H9 (cell line): Measurements from ENCODE around the gene CTXND2. TPM values are rescaled to one million over a fixed set of nuclear protein-coding genes. Genes with fewer than 3 reads are reported as not detected.
"Not testable (repeated sequence)": the region's sequence is repeated elsewhere in the genome, so short reads cannot be mapped to it uniquely, and the experiment has no call there.

Experiments
- DNase-seq: peaks from one replicate; pipeline ENCODE4 v3.0.0-alpha.2; 2017
- H2AFZ ChIP-seq: one replicate; pipeline ENCODE4 v1.6.1; 2013; ENCODE audit warnings: mild to moderate bottlenecking, low read length, control low read depth, moderate library complexity
- H2AK5ac ChIP-seq: 2 replicates; pipeline ENCODE4 v1.6.1; 2013; ENCODE audit warnings: low read length, control low read depth, mixed read lengths; ENCODE audit not compliant: insufficient read length
- H2BK120ac ChIP-seq: one replicate; pipeline ENCODE4 v1.6.1; 2013; ENCODE audit warnings: low read depth, mild to moderate bottlenecking, low read length, control low read depth, inconsistent platforms; ENCODE audit not compliant: poor library complexity, severe bottlenecking
- H2BK12ac ChIP-seq: 2 replicates; pipeline ENCODE4 v1.6.1; 2013; ENCODE audit warnings: low read length, control low read depth, mixed read lengths, low read depth; ENCODE audit not compliant: insufficient read length
- H2BK15ac ChIP-seq: 2 replicates; pipeline ENCODE4 v1.6.1; 2013; ENCODE audit warnings: low read depth, low read length, control low read depth
- H2BK20ac ChIP-seq: one replicate; pipeline ENCODE4 v1.6.1; 2013; ENCODE audit warnings: low read depth, mild to moderate bottlenecking, low read length, control low read depth, inconsistent platforms; ENCODE audit not compliant: poor library complexity, severe bottlenecking
- H2BK5ac ChIP-seq: 2 replicates; pipeline ENCODE4 v1.6.1; 2013; ENCODE audit warnings: low read length, control low read depth, mixed read lengths; ENCODE audit not compliant: insufficient read length
- H3K14ac ChIP-seq: 2 replicates; pipeline ENCODE4 v1.6.1; 2013; ENCODE audit warnings: low read length, control low read depth; ENCODE audit not compliant: insufficient read depth
- H3K18ac ChIP-seq: 2 replicates; pipeline ENCODE4 v1.6.1; 2013; ENCODE audit warnings: low read depth, mild to moderate bottlenecking, mixed read lengths, low read length, control low read depth; ENCODE audit not compliant: insufficient read length
- H3K23ac ChIP-seq: 2 replicates; pipeline ENCODE4 v1.6.1; 2013; ENCODE audit warnings: low read length, control low read depth, mixed read lengths, low read depth; ENCODE audit not compliant: insufficient read length
- H3K23me2 ChIP-seq: 2 replicates; pipeline ENCODE4 v1.6.1; 2013; ENCODE audit warnings: low read depth, mild to moderate bottlenecking, mixed read lengths, low read length, control low read depth; ENCODE audit not compliant: insufficient read length, poor library complexity, severe bottlenecking
- H3K27ac ChIP-seq: 2 replicates; pipeline ENCODE4 v1.5.1; 2013; ENCODE audit warnings: low read length, control low read depth, mixed read lengths, low read depth; ENCODE audit not compliant: insufficient read length
- H3K27me3 ChIP-seq: 2 replicates; pipeline ENCODE4 v1.6.1; 2013; ENCODE audit warnings: low read length, control low read depth, inconsistent platforms; ENCODE audit not compliant: insufficient read depth
- H3K4ac ChIP-seq: 2 replicates; pipeline ENCODE4 v1.6.1; 2013; ENCODE audit warnings: low read depth, mild to moderate bottlenecking, control low read depth, inconsistent platforms, low read length, moderate library complexity
- H3K4me1 ChIP-seq: 2 replicates; pipeline ENCODE4 v1.6.1; 2013; ENCODE audit warnings: low read length, control low read depth, inconsistent platforms; ENCODE audit not compliant: insufficient read depth
- H3K4me2 ChIP-seq: 2 replicates; pipeline ENCODE4 v1.6.1; 2013; ENCODE audit warnings: low read length, control low read depth, mixed read lengths; ENCODE audit not compliant: insufficient read length, insufficient read depth
- H3K56ac ChIP-seq: 2 replicates; pipeline ENCODE4 v1.6.1; 2013; ENCODE audit warnings: low read depth, mild to moderate bottlenecking, mixed read lengths, low read length, control low read depth; ENCODE audit not compliant: insufficient read length
- H3K79me1 ChIP-seq: 2 replicates; pipeline ENCODE4 v1.6.1; 2013; ENCODE audit warnings: low read depth, mild to moderate bottlenecking, moderate library complexity, low read length, control low read depth, inconsistent platforms; ENCODE audit not compliant: insufficient read depth, poor library complexity, severe bottlenecking
- H3K79me2 ChIP-seq: 2 replicates; pipeline ENCODE4 v1.6.1; 2013; ENCODE audit warnings: low read length, control low read depth, inconsistent platforms; ENCODE audit not compliant: insufficient read depth
- H3K9ac ChIP-seq: 2 replicates; pipeline ENCODE4 v1.6.1; 2013; ENCODE audit warnings: low read length, control low read depth, mixed read lengths; ENCODE audit not compliant: insufficient read length; ENCODE audit errors: extremely low read depth
- H3K9me3 ChIP-seq: one replicate; pipeline ENCODE4 v1.6.1; 2013; ENCODE audit warnings: low read depth, low read length, inconsistent platforms; ENCODE audit not compliant: control insufficient read depth
- H3T11ph ChIP-seq: one replicate; pipeline ENCODE4 v1.6.1; 2013; ENCODE audit warnings: mild to moderate bottlenecking, low read length, control low read depth, inconsistent platforms
- H4K20me1 ChIP-seq: one replicate; pipeline ENCODE4 v1.6.1; 2013; ENCODE audit not compliant: control insufficient read depth, insufficient read length, insufficient read depth
- H4K5ac ChIP-seq: 2 replicates; pipeline ENCODE4 v1.6.1; 2013; ENCODE audit warnings: low read depth, mild to moderate bottlenecking, mixed read lengths, low read length, control low read depth; ENCODE audit not compliant: insufficient read length
- H4K8ac ChIP-seq: replicated peaks from 2 replicates; pipeline ENCODE4 v1.6.1; 2013; ENCODE audit warnings: low read length, control low read depth, mixed read lengths, low read depth; ENCODE audit not compliant: insufficient read length
- H4K91ac ChIP-seq: 2 replicates; pipeline ENCODE4 v1.6.1; 2013; ENCODE audit warnings: low read depth, mild to moderate bottlenecking, moderate library complexity, mixed read lengths, low read length, control low read depth; ENCODE audit not compliant: insufficient read length
- H3K27ac Mint-ChIP-seq, 3 experiments: 2 replicates in 2 of 3; 3 replicates in 1 of 3; pipeline ENCODE4 v1.8.0; 2020 to 2021; ENCODE audit warnings: mixed read lengths in 3 of 3, mild to moderate bottlenecking in 1 of 3, moderate library complexity in 1 of 3
- H3K27me3 Mint-ChIP-seq: 2 replicates; pipeline ENCODE4 v1.8.0; 2021; ENCODE audit warnings: low read depth, mild to moderate bottlenecking, moderate library complexity, mixed read lengths
- H3K36me3 Mint-ChIP-seq, 3 experiments: 2 replicates in 2 of 3; 3 replicates in 1 of 3; pipeline ENCODE4 v1.8.0; 2020 to 2021; ENCODE audit warnings: low read depth in 3 of 3, mixed read lengths in 3 of 3; ENCODE audit not compliant: insufficient read depth in 1 of 3
- H3K4me1 Mint-ChIP-seq, 2 experiments: 2 replicates each; pipeline ENCODE4 v1.8.0; 2020; ENCODE audit warnings: mixed read lengths in 2 of 2
- H3K4me3 Mint-ChIP-seq, 2 experiments: 2 replicates in 1 of 2; 3 replicates in 1 of 2; pipeline ENCODE4 v1.8.0; 2020 to 2021; ENCODE audit warnings: mild to moderate bottlenecking in 2 of 2, mixed read lengths in 2 of 2, moderate library complexity in 1 of 2
- H3K9me3 Mint-ChIP-seq, 2 experiments: 2 replicates in 1 of 2; 3 replicates in 1 of 2; pipeline ENCODE4 v1.8.0; 2020; ENCODE audit warnings: mild to moderate bottlenecking in 2 of 2, mixed read lengths in 2 of 2, moderate library complexity in 1 of 2
- WGBS: extraction: QIAGEN DNeasy Blood & Tissue Kit; methylation state at CpG from one replicate; pipeline ENCODE4 v1.1.7; 2013; ENCODE audit warnings: missing lambda C conversion rate, low lambda C conversion rate, mixed read lengths; ENCODE audit not compliant: insufficient read length; ENCODE audit errors: extremely low coverage; 5-methylcytosine and 5-hydroxymethylcytosine counted together
- total RNA-seq: library from RNA; stranded (reverse); gene quantifications from 2 replicates; pipeline ENCODE4 v1.2.1, GENCODE V29; 2021
- TF ChIP-seq, protein P1 (sequence below): fragments of 200-600 bp; sonication (generic); conservative IDR thresholded peaks from 3 replicates; pipeline ENCODE4 v1.8.0; 2021; ENCODE audit warnings: antibody characterized with exemption, mild to moderate bottlenecking

Gene CTXND2
- total RNA-seq, 1 experiment from 2014 or later, result not detected

DNA sequence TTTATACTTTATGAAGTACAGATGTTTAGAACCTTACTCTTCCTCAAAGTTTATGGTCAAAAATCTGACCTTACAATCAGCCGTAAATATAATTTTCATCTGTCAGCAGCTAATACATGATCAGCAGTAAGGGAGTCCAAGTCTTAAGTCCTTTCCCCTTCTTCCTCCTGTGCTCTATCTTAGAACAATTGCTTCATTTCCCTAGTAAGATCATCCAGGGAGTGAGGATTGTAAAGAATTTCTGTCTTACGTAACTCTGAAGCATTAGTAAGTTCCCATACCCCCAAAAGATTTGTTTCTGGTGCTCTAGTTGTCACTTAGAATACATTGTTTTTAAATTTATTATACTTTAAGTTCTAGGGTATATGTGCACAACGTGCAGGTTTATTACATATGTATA is 41.4 kb downstream of the CTXND2 start:
- H3K18ac ChIP-seq, result no peak overlapping the region
- WGBS, result no CpG with 5 or more reads among the region's 3 CpGs
- no peak overlapping the region for H3K4me2 ChIP-seq
- no peaks in the 10 kb centered on the region for H4K20me1 ChIP-seq
- no peaks in the 10 kb centered on the region for H3K79me1 ChIP-seq
- no peaks in the 10 kb centered on the region for H3K27me3 ChIP-seq
- no peak overlapping the region for H3K14ac ChIP-seq
- no peak overlapping the region for H3K9ac ChIP-seq
- H2AK5ac ChIP-seq, result no peak overlapping the region
- H2BK20ac ChIP-seq, result no peak overlapping the region
- H2BK120ac ChIP-seq, result no peak overlapping the region
- no peak overlapping the region for H3K56ac ChIP-seq
- H3K4me1 Mint-ChIP-seq, result peaks cover 0 to 6% of the 10 kb centered on the region in 2 experiments; a peak in 2 of 4 replicates
- no peak overlapping the region for H4K5ac ChIP-seq
- no peak overlapping the region for H4K8ac ChIP-seq
- peak overlapping the region in 1 of 2 experiments; percentile 14; a peak in 2 of 5 replicates for H3K4me3 Mint-ChIP-seq
- H3K23ac ChIP-seq, result no peak overlapping the region
- H3K27me3 Mint-ChIP-seq, result no peaks in the 10 kb centered on the region
- H3K27ac ChIP-seq, result no peak overlapping the region
- H3K79me2 ChIP-seq, result no peaks in the 10 kb centered on the region
- no peak overlapping the region for H4K91ac ChIP-seq
- H2AFZ ChIP-seq, result no peak overlapping the region
- no peak for DNase-seq
- no peak overlapping the region for H2BK12ac ChIP-seq
- no peaks in the 10 kb centered on the region for H3K4me1 ChIP-seq
- no peak overlapping the region for H3K27ac Mint-ChIP-seq
- TF ChIP-seq, protein P1, sequence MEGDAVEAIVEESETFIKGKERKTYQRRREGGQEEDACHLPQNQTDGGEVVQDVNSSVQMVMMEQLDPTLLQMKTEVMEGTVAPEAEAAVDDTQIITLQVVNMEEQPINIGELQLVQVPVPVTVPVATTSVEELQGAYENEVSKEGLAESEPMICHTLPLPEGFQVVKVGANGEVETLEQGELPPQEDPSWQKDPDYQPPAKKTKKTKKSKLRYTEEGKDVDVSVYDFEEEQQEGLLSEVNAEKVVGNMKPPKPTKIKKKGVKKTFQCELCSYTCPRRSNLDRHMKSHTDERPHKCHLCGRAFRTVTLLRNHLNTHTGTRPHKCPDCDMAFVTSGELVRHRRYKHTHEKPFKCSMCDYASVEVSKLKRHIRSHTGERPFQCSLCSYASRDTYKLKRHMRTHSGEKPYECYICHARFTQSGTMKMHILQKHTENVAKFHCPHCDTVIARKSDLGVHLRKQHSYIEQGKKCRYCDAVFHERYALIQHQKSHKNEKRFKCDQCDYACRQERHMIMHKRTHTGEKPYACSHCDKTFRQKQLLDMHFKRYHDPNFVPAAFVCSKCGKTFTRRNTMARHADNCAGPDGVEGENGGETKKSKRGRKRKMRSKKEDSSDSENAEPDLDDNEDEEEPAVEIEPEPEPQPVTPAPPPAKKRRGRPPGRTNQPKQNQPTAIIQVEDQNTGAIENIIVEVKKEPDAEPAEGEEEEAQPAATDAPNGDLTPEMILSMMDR, result no peak
- no peaks in the 10 kb centered on the region for H3K23me2 ChIP-seq
- no peak overlapping the region for H3K4ac ChIP-seq
- no peak overlapping the region for H3T11ph ChIP-seq
- no peak overlapping the region for H2BK5ac ChIP-seq
- no peaks in the 10 kb centered on the region for H3K9me3 ChIP-seq
- peaks cover 3 to 5% of the 10 kb centered on the region in 2 experiments; a peak in 3 of 5 replicates for H3K9me3 Mint-ChIP-seq
- H3K36me3 Mint-ChIP-seq, result peaks cover 51 to 60% (median 60%) of the 10 kb centered on the region in 3 experiments
- H2BK15ac ChIP-seq, result no peak overlapping the region

DNA sequence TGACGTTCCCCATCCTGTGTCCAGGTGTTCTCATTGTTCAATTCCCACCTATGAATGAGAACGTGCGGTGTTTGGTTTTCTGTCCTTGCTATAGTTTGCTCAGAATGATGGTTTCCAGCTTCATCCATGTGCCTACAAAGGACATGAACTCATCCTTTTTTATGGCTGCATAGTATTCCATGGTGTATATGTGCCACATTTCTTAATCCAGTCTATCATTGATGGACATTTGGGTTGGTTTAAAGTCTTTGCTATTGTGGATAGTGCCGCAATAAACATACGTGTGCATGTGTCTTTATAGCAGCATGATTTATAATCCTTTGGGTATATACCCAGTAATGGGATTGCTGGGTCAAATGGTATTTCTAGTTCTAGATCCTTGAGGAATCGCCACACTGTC is 41.8 kb downstream of the CTXND2 start:
- not testable (repeated sequence) for H2BK120ac ChIP-seq, H2BK20ac ChIP-seq, H4K8ac ChIP-seq, H3K9me3 Mint-ChIP-seq, H4K91ac ChIP-seq, H3K56ac ChIP-seq, H3K27ac Mint-ChIP-seq, H3K27ac ChIP-seq, H3K9me3 ChIP-seq, H3K4me1 Mint-ChIP-seq, H3K4me2 ChIP-seq, H4K20me1 ChIP-seq, H3K27me3 Mint-ChIP-seq, H2BK12ac ChIP-seq, H4K5ac ChIP-seq, H3K23me2 ChIP-seq, H3K79me1 ChIP-seq, H3K4ac ChIP-seq, H2BK15ac ChIP-seq, H3T11ph ChIP-seq, H3K4me3 Mint-ChIP-seq, H3K14ac ChIP-seq, H3K4me1 ChIP-seq, H3K18ac ChIP-seq, H3K23ac ChIP-seq, H2AFZ ChIP-seq, H3K27me3 ChIP-seq, H3K79me2 ChIP-seq, H3K9ac ChIP-seq, DNase-seq, H2AK5ac ChIP-seq, H2BK5ac ChIP-seq
- no CpG with 5 or more reads among the region's 6 CpGs for WGBS
- peaks cover 51 to 60% (median 60%) of the 10 kb centered on the region in 3 experiments for H3K36me3 Mint-ChIP-seq
